GM21723 (cell line): ENCODE results near the gene RSRC2.
"Not testable (repeated sequence)": the region's sequence is repeated elsewhere in the genome, so short reads cannot be mapped to it uniquely, and the experiment has no call there.

Experiments used
- ATAC-seq: cut with Tn5 transposase; IDR thresholded peaks from one replicate; pipeline ENCODE4 v1.9.1; 2021; ENCODE audit warnings: mild to moderate bottlenecking, moderate library complexity; ENCODE audit not compliant: unreplicated experiment

The RSRC2 gene

DNA sequence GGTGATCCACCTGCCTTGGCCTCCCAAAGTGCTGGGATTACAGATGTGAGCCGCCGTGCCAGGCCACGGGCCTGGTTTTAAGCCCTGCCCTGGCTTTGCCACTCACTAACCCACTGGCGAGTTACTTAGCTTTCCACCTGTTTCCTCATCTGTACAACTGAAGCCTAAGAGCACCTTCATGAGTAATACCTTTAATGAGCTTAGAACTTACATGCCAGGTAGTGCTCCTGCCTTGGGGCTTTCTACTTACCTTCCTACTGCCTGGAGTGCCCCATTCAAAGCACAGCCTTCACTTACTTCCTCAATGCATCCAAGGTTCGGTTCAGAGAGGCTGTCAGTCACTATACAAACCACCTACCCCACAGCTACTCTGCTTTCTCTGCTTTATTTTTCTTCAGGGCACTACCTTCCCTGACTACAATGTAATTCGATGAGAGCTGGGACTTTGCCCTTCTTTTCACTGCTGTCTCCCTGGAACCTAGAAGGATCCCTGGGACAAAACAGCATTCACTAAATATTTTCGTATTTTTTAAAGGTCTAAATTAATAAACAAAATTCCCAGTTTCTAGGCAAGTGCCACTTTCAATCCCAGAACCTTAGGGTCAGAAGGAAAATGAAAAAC is 39.8 kb downstream of the RSRC2 start:
- no peak for ATAC-seq

DNA sequence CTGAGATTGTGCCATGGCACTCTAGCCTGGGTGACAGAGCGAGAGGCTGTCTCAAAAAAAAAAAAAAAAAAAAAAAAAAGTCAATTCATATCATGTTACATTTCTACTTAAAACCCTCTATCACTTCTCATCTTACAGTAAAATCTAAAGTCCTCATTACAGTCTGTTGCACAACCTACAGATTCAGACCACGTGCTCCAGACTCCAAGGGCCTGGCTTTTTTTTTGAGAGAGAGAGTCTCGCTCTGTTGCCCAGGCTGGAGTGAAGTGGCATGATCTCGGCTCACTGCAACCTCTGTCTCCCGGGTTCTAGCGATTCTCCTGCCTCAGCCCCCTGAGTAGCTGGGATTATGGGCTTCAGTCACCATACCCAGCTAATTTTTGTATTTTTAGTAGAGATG is 40.4 kb downstream of the RSRC2 start:
- not testable (repeated sequence) for ATAC-seq

DNA sequence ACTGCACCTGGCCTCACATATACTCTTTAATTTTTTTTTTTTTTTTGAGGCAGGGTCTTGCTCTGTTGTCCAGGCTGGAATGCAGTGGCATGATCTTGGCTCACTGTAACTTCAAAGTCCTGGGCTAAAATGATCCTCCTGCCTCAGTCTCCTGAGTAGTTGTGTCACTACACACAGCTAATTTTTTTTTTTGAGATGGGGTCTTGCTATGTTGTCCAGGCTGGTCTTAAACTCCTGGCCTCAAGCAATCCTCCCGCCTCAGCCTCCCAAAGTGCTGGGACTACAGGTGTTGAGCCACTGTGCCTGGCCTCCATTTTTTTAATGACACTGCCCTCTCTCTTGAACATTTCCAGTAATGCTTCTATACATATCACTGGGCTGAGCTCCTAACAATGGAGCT is 42.4 kb downstream of the RSRC2 start:
- not testable (repeated sequence) for ATAC-seq

DNA sequence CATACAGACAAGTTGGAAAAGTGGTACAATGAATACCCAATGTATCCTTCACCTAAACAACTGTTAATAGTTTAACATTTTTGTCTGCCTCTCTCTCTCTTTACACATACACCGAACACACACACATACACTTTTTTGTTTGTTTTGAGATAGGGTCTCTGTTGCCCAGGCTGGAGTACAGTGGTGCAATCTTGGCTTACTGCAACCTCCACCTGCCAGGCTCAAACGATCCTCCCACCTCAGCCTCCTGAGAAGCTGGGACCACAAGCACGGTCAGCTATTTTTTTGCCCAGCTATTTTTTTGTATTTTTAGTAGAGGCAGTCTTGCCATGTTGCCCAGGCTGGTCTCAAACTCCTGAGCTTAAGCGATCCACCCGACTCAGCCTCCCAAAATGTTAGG is 42.8 kb downstream of the RSRC2 start:
- no peak for ATAC-seq

DNA sequence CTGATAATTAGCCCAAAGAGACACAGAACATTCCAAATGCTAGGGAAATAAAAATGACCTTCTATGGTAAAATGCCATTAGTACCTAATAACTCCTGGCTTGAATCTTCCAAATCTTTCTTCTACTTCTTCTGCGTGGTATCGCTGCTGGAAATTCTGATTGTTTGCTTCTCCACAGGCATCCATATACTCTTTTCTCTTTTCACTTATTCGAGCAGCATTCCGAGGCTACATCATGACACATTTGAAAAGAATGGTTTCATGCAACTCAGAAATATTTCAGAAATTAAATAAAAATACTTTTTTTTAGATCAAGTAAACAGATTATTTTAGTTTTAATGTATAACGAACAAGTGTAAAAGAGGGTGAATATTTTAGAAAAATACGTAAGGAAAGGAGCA is 44.9 kb downstream of the RSRC2 start:
- no peak for ATAC-seq

DNA sequence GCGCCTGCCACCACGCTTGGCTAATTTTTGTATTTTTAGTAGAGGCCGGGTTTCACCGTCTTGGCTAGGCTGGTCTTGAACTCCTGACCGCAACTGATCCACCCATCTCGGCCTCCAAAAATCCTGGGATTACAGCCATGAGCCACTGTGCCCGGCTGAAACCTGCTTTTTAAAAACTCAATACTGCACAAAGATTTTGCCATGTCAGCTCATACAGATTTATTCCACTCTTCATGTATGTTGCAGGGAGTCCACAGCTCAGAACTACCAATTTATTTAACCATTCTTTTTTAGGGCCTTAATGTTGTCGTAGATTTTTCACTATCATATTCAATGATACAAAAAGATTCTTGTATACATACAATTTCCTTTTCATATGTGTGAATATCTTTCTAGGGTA is 46.0 kb downstream of the RSRC2 start:
- ATAC-seq = no peak

DNA sequence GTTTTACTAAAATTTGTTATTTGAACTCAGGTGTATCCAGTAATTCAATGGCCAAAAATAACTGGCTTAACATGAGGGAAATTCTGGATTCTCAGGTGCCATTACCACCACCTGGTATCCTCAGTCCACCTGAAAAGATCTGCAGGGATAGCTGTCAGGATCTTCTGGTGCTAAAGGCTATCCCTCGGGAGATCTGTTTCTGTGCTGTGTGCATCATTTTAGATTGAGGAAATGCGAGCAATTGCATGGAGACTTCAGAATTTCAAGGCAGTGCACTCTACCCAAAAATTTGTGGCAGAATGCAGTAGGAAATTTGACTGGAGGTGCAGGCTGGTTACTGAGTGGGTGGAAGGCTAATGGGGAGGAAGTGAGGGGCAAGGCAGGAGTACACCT is 52.4 kb downstream of the RSRC2 start:
- ATAC-seq = peak; percentile 24

DNA sequence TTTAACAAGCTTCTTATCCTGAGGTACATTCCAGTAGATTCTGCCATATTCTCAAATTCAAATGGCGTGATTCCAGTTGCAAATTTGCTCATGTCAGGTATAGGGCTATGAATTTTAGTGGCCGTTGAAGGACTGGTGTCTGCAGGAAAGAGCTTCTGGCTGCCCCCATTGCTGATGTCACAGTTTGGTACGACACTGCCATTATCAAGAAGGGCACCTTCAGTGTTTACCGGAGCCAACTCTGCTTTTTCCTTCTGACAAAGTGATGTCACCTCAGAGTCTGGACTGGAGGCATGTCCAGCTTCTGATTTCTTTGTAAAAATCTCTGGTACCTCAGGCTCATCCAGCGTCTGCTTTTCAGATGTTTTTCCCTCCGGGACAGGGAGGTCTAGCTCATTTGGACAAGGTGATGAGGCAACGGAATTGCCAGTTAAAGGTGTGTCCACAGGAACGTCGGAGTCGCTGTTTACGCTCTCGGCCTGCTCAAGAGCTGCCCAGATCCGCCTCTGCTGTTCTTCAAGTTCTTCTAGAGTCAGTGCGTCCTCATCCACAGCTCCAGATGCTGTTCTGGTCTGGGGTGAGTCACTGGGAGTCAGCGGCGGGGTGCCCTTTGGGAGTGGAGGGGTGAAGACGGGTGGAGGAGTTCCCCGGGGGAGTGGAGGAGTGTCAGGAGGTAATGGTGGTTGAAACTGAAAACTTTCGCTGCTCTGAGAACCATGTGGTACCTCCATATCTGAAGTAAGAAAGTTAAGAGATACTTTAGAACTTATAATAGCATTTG is 53.0 kb downstream of the RSRC2 start:
- peak; percentile 74 for ATAC-seq

DNA sequence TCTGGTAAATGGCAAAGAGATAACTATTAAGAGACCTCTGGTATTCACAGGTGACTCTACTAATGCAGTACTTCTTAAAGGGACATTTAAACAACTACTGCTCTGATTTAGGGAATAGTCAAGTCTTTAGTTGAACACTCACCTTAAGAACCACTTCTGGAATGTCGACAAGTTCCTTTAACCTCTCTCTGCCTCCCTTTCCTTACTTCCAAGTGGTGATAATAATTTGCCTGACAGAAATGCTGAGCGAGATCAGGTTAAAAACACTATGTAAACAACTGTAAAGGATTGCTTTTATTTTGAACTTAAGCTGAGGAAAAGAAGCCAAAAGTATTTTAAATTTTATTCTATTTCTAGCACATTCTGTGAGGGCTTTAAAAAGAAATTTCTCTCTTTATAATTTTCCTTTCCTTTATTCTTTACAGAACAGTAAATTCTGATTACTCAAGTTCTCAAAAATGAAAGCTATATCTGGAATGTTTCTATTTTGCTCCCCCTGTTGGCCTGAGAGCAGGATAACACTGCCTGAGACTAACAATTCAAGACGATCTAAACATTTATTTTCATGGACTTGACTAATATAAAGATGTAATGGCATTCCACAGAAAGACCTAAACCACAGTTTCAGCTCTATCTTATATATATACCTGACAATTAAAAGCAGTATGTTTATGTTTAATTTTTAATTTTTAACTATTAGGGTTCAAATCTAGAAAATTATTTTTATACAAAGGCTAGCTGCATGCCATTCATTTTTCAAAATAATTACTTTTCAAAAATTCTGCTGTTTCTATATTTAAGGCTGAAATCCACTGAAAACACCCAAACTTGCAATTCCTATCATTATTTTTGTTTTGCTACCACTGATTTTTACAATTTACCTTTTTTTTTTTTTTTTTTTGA is 55.2 kb downstream of the RSRC2 start:
- ATAC-seq = no peak

DNA sequence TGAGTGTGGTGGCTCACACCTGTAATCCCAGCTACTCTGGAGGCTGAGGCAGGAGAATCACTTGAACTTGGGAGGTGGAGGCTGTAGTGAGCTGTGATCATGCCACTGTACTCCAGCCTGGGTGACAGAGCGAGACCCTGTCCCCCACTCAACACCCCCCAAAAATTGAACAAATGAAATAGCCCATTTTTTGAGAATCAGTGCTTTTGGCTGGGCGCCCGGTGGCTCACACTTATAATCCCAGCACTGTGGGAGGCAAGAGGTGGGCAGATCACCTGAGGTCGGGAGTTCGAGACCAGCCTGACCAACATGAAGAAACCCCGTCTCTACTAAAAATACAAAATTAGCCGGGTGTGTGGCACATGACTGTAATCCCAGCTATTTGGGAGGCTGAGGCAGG is 56.2 kb downstream of the RSRC2 start:
- not testable (repeated sequence) for ATAC-seq

DNA sequence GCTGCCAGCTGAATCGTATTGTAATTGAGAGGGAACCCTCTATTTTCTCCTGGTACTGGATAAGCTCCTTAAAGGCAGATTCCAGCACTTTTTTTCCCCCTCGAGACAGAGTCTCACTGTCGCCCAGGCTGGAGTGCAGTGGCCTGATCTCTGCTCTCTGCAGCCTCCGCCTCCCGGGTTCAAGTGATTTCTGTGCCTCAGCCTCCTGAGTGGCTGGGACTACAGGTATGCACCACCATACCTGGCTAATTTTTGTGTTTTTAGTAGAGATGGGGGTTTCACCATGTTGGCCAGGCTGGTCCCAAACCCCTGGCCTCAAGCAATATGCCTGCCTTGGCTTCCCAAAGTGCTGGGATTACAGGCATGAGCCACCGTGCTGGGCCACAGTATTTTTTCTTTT is 56.9 kb downstream of the RSRC2 start:
- not testable (repeated sequence) for ATAC-seq

DNA sequence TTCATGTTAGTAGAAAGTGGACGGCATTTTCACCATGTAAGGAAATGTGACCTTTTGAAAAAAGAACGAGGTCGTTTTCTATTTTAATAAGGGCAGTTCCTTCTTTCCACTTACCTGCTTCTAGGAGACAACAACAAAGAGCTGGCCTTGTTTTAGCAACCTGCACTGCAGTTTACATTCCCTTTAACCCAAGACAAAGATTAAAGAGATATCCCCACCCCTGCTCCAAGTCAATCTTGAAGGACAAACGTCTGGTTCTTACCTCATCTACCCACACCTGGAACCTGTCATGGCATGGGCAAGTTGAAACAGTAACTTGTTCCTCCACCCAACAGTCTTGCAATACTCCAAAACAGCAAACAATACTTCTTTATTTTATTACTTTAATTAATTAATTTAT is 58.8 kb downstream of the RSRC2 start:
- ATAC-seq = no peak

DNA sequence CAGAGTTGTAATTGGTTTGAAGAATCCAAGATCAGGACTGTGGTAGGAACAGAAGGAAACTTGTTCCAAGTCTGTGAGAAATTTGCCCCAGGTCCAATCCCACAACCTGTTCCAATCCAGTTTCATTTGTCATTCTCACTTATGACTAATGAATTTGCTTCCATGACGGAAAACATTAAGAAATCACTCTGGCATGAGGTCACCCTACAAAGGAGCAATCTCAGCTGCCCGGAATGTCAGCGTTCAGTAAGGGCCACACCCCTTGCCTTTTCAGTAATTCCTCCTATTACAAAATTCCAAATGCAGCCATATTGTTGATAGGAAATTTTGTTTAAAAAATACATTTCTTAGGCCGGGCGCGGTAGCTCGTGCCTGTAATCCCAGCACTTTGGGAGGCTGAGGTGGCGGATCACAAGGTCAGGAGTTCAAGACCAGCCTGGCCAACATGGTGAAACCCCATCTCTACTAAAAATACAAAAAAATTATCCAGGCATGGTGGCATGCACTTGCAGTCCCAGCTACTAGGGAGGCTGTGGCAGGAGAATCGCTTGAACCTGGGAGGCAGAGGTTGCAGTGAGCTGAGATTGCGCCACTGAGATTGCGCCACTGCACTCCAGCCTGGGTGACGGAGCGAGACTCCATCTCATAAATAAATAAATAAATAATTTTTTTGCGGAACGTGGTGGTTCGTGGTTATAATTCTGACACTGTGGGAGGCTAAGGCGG is 62.3 kb downstream of the RSRC2 start:
- not testable (repeated sequence) for ATAC-seq

DNA sequence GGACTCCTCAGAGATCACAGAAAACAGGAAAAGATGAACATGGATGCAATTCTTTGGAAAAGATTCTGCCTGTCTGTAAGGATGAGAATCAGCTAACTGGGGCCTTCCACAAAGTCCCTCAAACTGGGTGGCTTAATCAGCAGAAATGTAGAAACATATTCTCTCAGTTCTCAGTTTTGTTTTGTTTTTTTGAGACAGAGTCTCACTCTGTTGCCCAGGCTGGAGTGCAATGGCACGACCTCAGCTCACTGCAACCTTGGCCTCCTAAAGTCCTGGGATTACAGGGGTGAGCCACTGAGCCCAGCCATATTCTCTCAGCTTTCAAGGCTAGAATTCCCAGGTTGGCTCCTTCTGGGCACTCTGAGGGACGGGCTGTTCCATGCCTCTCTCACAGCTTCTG is 66.1 kb downstream of the RSRC2 start:
- no peak for ATAC-seq

DNA sequence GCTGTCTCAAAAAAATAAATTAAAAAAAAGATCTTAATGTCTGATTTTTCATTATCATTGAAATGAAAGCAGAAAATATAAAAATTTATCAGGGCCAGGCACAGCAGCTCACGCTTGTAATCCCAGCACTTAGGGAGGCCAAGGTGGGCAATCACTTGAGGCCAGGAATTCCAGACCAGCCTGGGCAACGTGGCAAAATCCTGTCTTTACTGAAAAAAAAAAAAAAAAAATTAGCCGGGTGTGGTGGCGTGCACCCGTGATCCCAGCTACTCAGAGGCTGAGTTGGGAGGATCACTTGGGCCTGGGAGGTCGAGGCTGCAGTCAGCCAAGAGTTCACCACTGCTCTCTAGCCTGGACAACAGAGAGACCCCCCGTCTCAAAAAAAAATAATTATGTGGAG is 66.7 kb downstream of the RSRC2 start:
- no peak for ATAC-seq

DNA sequence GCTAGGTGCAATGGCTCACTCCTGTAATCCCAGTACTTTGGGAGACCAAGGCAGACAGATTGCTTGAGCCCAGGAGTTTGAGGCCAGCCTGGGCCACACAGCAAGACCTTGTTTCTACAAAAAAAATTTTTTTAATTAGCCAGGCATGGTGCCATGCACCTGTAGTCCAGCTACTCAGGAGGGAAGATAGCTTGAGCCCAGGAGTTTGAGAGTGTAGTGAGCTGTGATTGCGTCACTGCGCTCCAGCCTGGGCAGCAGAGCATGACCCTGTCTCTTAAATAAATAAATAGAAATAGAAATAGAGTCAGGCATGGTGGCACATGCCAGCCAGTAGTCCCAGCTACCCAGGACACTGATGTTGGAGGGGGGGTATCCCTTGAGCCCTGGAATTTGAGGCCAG is 67.5 kb downstream of the RSRC2 start:
- ATAC-seq = no peak

DNA sequence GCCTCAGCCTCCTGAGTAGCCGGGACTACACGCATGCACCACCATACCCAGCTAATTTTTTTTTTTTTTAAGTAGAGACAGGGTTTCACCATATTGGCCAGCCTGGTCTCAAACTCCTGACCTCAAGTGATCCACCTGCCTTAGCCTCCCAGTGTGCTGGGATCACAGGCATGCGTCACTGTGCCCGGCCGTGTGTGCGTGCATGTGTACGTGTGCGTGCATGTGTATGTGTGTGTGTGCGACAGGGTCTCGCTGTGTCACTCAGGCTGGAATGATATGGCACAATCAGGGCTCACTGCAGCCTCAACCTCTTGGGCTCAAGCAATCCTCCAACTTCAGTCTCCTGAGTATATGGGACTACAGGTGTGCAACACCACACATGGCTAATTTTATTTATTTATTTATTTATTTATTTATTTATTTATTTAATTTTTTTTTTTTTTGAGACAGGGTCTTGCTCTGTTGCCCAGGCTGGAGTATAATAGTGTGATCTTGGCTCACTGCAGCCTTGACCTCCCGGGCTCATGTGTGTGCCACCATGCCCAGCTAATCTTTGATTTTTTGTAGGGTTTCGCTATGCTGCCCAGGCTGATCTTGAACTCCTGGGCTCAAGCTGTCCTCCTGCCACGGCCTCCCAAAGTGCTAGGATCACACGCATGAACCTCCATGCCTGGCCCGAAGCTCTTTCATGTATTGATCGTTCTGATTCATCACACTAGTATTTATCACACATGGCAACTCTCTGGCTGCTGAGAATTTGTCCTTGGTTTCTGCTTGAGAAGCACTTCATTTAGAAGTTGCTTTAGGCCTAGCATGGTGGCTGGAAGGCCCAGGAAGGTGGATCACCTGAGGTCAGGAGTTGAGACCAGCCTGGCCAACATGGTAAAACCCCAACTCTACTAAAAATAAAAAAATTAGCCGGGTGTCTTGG is 68.4 kb downstream of the RSRC2 start:
- ATAC-seq = no peak

DNA sequence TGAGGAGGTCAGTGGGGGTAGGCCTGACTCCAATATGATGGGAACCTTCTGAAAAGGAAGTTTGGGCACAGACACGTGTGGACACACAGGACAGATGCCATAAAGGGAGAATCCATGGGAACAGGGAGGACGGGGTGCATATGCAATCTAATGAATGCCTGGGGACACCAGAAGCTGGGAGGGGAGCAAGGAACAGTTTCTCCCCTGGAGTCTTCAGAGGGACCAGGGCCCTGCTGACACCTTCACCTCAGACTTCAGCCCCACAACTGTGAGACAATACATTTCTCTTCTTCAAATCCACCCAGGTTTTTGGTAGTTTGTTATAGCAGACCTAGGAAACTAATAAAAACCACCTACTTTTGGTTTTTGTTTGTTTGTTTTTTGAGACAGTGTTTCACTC is 69.1 kb downstream of the RSRC2 start:
- no peak for ATAC-seq

DNA sequence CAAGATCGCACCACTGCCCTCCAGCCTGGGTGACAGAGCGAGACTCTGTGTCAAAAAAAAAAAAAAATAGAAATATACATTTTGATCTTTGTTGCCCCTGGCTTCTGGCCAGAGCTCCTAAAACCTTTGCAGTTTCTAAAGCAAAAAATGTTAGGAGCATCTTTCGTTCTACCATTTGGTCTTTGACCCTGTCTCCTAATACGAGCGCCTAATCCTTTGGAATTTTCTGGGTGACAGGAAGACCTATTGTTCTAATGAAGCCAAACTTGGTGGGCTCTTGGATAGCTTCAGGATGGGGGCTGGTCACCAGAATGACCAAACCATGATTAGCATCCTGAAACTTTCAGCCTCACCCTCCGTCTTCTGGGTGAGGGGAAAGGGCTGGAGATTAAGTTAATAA is 72.0 kb downstream of the RSRC2 start:
- no peak for ATAC-seq

DNA sequence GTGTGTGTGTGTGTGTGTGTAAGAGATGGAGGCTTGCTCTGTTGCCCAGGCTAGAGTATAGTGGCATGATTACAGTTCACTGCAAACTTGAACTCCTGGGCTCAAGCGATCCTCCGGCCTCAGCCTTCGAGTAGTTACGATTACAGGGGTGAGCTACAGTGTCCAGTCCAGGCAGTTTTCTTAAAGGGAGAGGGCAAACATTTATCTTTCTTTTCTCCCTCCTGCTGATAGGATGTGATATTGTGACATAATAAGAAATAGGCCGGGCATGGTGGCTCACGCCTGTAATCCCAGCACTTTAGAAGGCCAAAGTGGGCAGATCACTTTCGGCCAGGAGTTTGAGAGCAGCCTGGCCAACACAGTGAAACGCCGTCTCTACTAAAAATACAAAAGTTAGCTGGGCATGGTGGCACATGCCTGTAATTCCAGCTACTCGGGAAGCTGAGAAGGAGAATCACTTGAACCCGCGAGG is 72.5 kb downstream of the RSRC2 start:
- ATAC-seq = no peak
